Measurements from ENCODE around the gene AIFM1.
"Not testable (repeated sequence)": the region's sequence is repeated elsewhere in the genome, so short reads cannot be mapped to it uniquely, and the experiment has no call there.

AIFM1 gene

GRCh38 chrX:130119312-130119898, 46.2 kb downstream of the AIFM1 start:
- intact Hi-C loops (cut with micrococcal nuclease) = no loop called here
- H3K9me3 Mint-ChIP-seq = no peaks in the 10 kb centered on the region
- H3K36me3 Mint-ChIP-seq (ENCODE audit: low read depth) = peaks cover 17% of the 10 kb centered on the region
- peaks cover 64% of the 10 kb centered on the region for H3K4me1 Mint-ChIP-seq (ENCODE audit: low read depth)
- no peak overlapping the region for H3K4me3 Mint-ChIP-seq
- H3K27ac Mint-ChIP-seq = peak overlapping the region; percentile 43
- H3K27me3 Mint-ChIP-seq = peaks cover 2% of the 10 kb centered on the region

GRCh38 chrX:130118441-130119311, 47.0 kb downstream of the AIFM1 start:
- H3K36me3 Mint-ChIP-seq (ENCODE audit: low read depth) = peaks cover 13% of the 10 kb centered on the region
- H3K4me3 Mint-ChIP-seq = no peak overlapping the region
- peaks cover 2% of the 10 kb centered on the region for H3K27me3 Mint-ChIP-seq
- no peaks in the 10 kb centered on the region for H3K9me3 Mint-ChIP-seq
- intact Hi-C loops (cut with micrococcal nuclease) = no loop called here
- peak overlapping the region; percentile 43 for H3K27ac Mint-ChIP-seq
- H3K4me1 Mint-ChIP-seq (ENCODE audit: low read depth) = peaks cover 68% of the 10 kb centered on the region

- Mint-ChIP-seq H3K4me1 (ENCODE audit: low read depth) (peaks cover 61% of the 10 kb centered on the region), H3K9me3 (no peaks in the 10 kb centered on the region), H3K27ac (peak overlapping the region; percentile 43), H3K36me3 (ENCODE audit: low read depth) (peaks cover 4% of the 10 kb centered on the region), H3K27me3 (peaks cover 2% of the 10 kb centered on the region), H3K4me3 (no peak overlapping the region)
- intact Hi-C loops (cut with micrococcal nuclease) = no loop called here
These were observed 48.5 kb downstream of the AIFM1 start for GRCh38 chrX:130117166-130117565.

GRCh38 chrX:130115119-130115885, 50.3 kb downstream of the AIFM1 start:
- H3K4me1 Mint-ChIP-seq (ENCODE audit: low read depth) = peaks cover 63% of the 10 kb centered on the region
- H3K9me3 Mint-ChIP-seq; intact Hi-C loops (cut with micrococcal nuclease); H3K4me3 Mint-ChIP-seq; H3K36me3 Mint-ChIP-seq (ENCODE audit: low read depth); H3K27me3 Mint-ChIP-seq; H3K27ac Mint-ChIP-seq: not testable (repeated sequence)

- H3K36me3 Mint-ChIP-seq (ENCODE audit: low read depth) = peaks cover 11% of the 10 kb centered on the region
- no peaks in the 10 kb centered on the region for H3K9me3 Mint-ChIP-seq
- peak overlapping the region; percentile 67 for H3K27ac Mint-ChIP-seq
- H3K27me3 Mint-ChIP-seq = peaks cover 2% of the 10 kb centered on the region
- intact Hi-C loops (cut with micrococcal nuclease) = no loop called here
- H3K4me3 Mint-ChIP-seq = no peak overlapping the region
- peaks cover 56% of the 10 kb centered on the region for H3K4me1 Mint-ChIP-seq (ENCODE audit: low read depth)
These were observed 51.5 kb downstream of the AIFM1 start for GRCh38 chrX:130114141-130114588.

GRCh38 chrX:130111220-130112154, 54.2 kb downstream of the AIFM1 start:
- Mint-ChIP-seq H3K27ac (peak overlapping the region; percentile 65), H3K4me3 (peak overlapping the region; percentile 63), H3K36me3 (ENCODE audit: low read depth) (peaks cover 26% of the 10 kb centered on the region), H3K4me1 (ENCODE audit: low read depth) (peaks cover 58% of the 10 kb centered on the region), H3K9me3 (no peaks in the 10 kb centered on the region), H3K27me3 (peaks cover 2% of the 10 kb centered on the region)
- intact Hi-C loops (cut with micrococcal nuclease) = no loop called here

GRCh38 chrX:130110379-130111219, 55.0 kb downstream of the AIFM1 start, which contains the start of gene ELF4:
TSS of gene ELF4 (minus strand) at chrX:130110497. CDS start at chrX:130081330, 29,167 bp downstream.
- Mint-ChIP-seq H3K27me3 (peaks cover 2% of the 10 kb centered on the region), H3K4me3 (peak within 1 kb of the TSS; percentile 97), H3K27ac (peak within 1 kb of the TSS; percentile 96), H3K36me3 (ENCODE audit: low read depth) (peaks cover 34% of the 10 kb centered on the region), H3K4me1 (ENCODE audit: low read depth) (peaks cover 65% of the 10 kb centered on the region), H3K9me3 (no peaks in the 10 kb centered on the region)
- intact Hi-C loops (cut with micrococcal nuclease) = loop anchor here (1.0 kb wide), 1 partner anchor 28 kb away; no protein-coding TSS in a partner anchor

GRCh38 chrX:130109429-130110378, 55.9 kb downstream of the AIFM1 start:
- intact Hi-C loops (cut with micrococcal nuclease) = loop anchor here (1.0 kb wide), 1 partner anchor 27 kb away; no protein-coding TSS in a partner anchor
- Mint-ChIP-seq H3K4me3 (peak overlapping the region; percentile 97), H3K27me3 (peaks cover 2% of the 10 kb centered on the region), H3K27ac (peak overlapping the region; percentile 96), H3K9me3 (no peaks in the 10 kb centered on the region), H3K4me1 (ENCODE audit: low read depth) (peaks cover 66% of the 10 kb centered on the region), H3K36me3 (ENCODE audit: low read depth) (peaks cover 42% of the 10 kb centered on the region)

GRCh38 chrX:130108647-130109428, 56.8 kb downstream of the AIFM1 start:
- Mint-ChIP-seq H3K27me3 (no peaks in the 10 kb centered on the region), H3K27ac (peak overlapping the region; percentile 96), H3K36me3 (ENCODE audit: low read depth) (peaks cover 48% of the 10 kb centered on the region), H3K4me1 (ENCODE audit: low read depth) (peaks cover 65% of the 10 kb centered on the region), H3K4me3 (peak overlapping the region; percentile 97), H3K9me3 (no peaks in the 10 kb centered on the region)
- intact Hi-C loops (cut with micrococcal nuclease) = no loop called here

- peaks cover 67% of the 10 kb centered on the region for H3K36me3 Mint-ChIP-seq (ENCODE audit: low read depth)
- no peaks in the 10 kb centered on the region for H3K27me3 Mint-ChIP-seq
- H3K4me1 Mint-ChIP-seq (ENCODE audit: low read depth) = peaks cover 72% of the 10 kb centered on the region
- no peaks in the 10 kb centered on the region for H3K9me3 Mint-ChIP-seq
- intact Hi-C loops (cut with micrococcal nuclease) = no loop called here
- peak overlapping the region; percentile 46 for H3K4me3 Mint-ChIP-seq
- peak overlapping the region; percentile 29 for H3K27ac Mint-ChIP-seq
These were observed 59.6 kb downstream of the AIFM1 start for GRCh38 chrX:130106071-130106470.

- Mint-ChIP-seq H3K36me3 (ENCODE audit: low read depth) (peaks cover 70% of the 10 kb centered on the region), H3K9me3 (no peaks in the 10 kb centered on the region), H3K27ac (no peak overlapping the region), H3K27me3 (no peaks in the 10 kb centered on the region), H3K4me1 (ENCODE audit: low read depth) (peaks cover 80% of the 10 kb centered on the region), H3K4me3 (no peak overlapping the region)
- intact Hi-C loops (cut with micrococcal nuclease) = no loop called here
These were observed 60.4 kb downstream of the AIFM1 start for GRCh38 chrX:130105244-130105643.
